HFFc6 (cell line): ENCODE results near the gene UBA1. TPM values are rescaled to one million over a fixed set of nuclear protein-coding genes. Genes with fewer than 3 reads are reported as not detected.
A peak's percentile ranks its signal among the peaks of the same experiment; 100 is the strongest.

Source experiments
- DNase-seq: peaks from one replicate; pipeline ENCODE4 v3.0.0-alpha.2; 2018
- H3K27ac Mint-ChIP-seq: 2 replicates; pipeline ENCODE4 v1.8.0; 2020; ENCODE audit warnings: mild to moderate bottlenecking, mixed read lengths
- H3K27me3 Mint-ChIP-seq: 2 replicates; pipeline ENCODE4 v1.8.0; 2021; ENCODE audit warnings: mild to moderate bottlenecking, moderate library complexity, mixed read lengths; ENCODE audit not compliant: insufficient read depth
- H3K36me3 Mint-ChIP-seq: 2 replicates; pipeline ENCODE4 v1.8.0; 2021; ENCODE audit warnings: low read depth, mixed read lengths
- H3K4me1 Mint-ChIP-seq: 2 replicates; pipeline ENCODE4 v1.8.0; 2020; ENCODE audit warnings: low read depth, mixed read lengths
- H3K4me3 Mint-ChIP-seq: 2 replicates; pipeline ENCODE4 v1.8.0; 2020; ENCODE audit warnings: mild to moderate bottlenecking, moderate library complexity, mixed read lengths
- H3K9me3 Mint-ChIP-seq: 2 replicates; pipeline ENCODE4 v1.8.0; 2020; ENCODE audit warnings: mild to moderate bottlenecking, mixed read lengths
- CTCF ChIP-seq: fragments of 200-600 bp; sonication (generic); IDR thresholded peaks from 2 replicates; pipeline ENCODE4 v1.5.0; 2021; ENCODE audit warnings: antibody characterized with exemption, mild to moderate bottlenecking
- total RNA-seq, 6 experiments: library from RNA; stranded (reverse); fragmentation: NEBNext Ultra II Directional; extraction: Animal tissue kit (Norgen Biotek cat#: 25700); gene quantifications; 2 replicates in 1 of 6; 3 replicates in 5 of 6; pipeline ENCODE4 v1.2.3, GENCODE V29; 2021

The UBA1 gene
- total RNA-seq, 6 experiments from 2014 or later = 268 to 291 (median 282) TPM

GRCh38 chrX:47146121-47146935 lies 47.3 kb upstream of the UBA1 start:
- no peaks in the 10 kb centered on the region; the same call in 1 of the 2 replicates for H3K27me3 Mint-ChIP-seq
- no peak for DNase-seq
- H3K4me3 Mint-ChIP-seq = peak overlapping the region; percentile 99
- peaks cover 4% of the 10 kb centered on the region; the same call in 1 of the 2 replicates for H3K36me3 Mint-ChIP-seq
- TF ChIP-seq CTCF = no peak
- no peaks in the 10 kb centered on the region for H3K9me3 Mint-ChIP-seq
- H3K4me1 Mint-ChIP-seq = peaks cover 9% of the 10 kb centered on the region
- H3K27ac Mint-ChIP-seq = peak overlapping the region; percentile 98

DNA sequence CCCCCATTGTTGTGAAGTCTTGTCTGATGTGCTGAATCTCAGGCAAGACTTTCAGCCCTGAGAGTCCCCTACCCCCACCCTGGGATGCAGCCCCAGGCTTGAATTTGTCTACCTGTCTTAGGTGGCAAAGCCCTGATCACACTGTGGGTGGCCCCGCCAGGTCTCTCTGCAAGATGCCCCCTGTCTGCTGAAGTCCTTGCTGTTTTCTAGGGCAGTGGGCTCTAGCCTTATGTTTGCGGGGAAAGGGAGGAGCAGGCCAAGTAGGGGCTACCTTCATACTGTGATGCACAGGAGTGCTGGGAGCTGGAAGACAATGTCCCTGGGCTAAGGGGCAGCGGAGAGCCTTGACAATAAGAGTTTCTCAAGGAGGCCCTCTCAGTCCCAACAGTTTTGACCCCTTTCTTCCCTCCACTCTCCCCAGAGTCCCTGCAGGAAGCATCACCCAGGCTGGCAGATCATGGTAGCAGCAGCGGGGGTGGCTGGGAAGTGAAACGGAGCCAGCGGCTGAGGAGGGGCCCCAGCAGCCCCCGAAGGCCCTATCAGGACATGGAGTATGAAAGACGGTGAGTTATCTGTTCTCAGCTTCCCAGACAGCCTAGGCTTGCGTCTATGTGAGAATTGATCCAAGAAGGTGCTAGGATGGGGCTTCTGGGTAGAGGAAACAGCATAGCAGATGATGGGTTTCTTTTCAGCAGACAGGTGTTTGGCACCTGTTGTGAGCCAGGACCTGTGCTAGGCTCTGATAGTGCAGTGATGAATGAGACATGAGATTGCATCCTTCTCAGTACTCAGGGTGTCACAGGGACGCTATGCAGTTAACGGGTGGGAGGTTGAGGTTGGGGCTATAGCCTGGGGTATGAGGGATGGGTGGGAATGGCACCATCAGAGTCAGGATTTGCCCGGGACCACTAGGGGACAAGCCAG lies 46.4 kb upstream of the UBA1 start:
- Mint-ChIP-seq H3K4me1 (peaks cover 9% of the 10 kb centered on the region), H3K27me3 (no peaks in the 10 kb centered on the region; the same call in 1 of the 2 replicates), H3K9me3 (no peaks in the 10 kb centered on the region), H3K27ac (no peak overlapping the region), H3K36me3 (no peaks in the 10 kb centered on the region; the same call in 1 of the 2 replicates), H3K4me3 (no peak overlapping the region; the same call in 1 of the 2 replicates)
- DNase-seq = no peak
- TF ChIP-seq CTCF = no peak

- no peak for DNase-seq
These were observed 44.7 kb upstream of the UBA1 start for GRCh38 chrX:47148946-47149345.

DNA sequence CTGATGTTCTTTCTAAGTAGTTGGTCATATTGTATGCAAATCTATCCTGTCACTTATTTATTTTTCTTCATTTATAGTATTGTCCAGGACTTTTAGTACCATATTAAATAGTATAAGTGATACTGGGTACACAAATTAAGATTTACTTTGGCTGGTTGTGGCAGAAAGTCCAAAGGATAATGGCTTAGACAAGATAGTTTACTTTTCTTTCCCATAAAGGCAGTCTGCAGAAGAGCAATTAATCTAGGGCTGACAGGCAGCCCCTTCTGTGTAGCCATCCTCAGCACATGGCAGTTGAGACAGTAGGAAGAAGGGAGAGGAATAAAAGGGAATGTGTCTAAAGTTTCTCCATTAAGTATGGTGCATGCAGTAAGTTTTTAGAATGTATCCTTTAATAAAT lies 42.2 kb upstream of the UBA1 start:
- peaks cover 4% of the 10 kb centered on the region; the same call in 1 of the 2 replicates for H3K36me3 Mint-ChIP-seq
- no peaks in the 10 kb centered on the region for H3K9me3 Mint-ChIP-seq
- no peak overlapping the region for H3K4me3 Mint-ChIP-seq
- no peak for TF ChIP-seq CTCF
- no peaks in the 10 kb centered on the region; the same call in 1 of the 2 replicates for H3K27me3 Mint-ChIP-seq
- no peak for DNase-seq
- no peaks in the 10 kb centered on the region for H3K4me1 Mint-ChIP-seq
- H3K27ac Mint-ChIP-seq = no peak overlapping the region

More at GRCh38 chrX:47148946-47149345, 44.7 kb upstream of the UBA1 start:
- H3K4me3 Mint-ChIP-seq = no peak overlapping the region
- H3K36me3 Mint-ChIP-seq = no peaks in the 10 kb centered on the region; the same call in 1 of the 2 replicates
- H3K4me1 Mint-ChIP-seq = no peaks in the 10 kb centered on the region
- TF ChIP-seq CTCF = no peak
- no peaks in the 10 kb centered on the region for H3K9me3 Mint-ChIP-seq
- no peaks in the 10 kb centered on the region; the same call in 1 of the 2 replicates for H3K27me3 Mint-ChIP-seq
- H3K27ac Mint-ChIP-seq = no peak overlapping the region

GRCh38 chrX:47156611-47157520 lies 36.8 kb upstream of the UBA1 start:
- Mint-ChIP-seq H3K9me3 (no peaks in the 10 kb centered on the region), H3K27me3 (no peaks in the 10 kb centered on the region; the same call in 1 of the 2 replicates), H3K4me1 (no peaks in the 10 kb centered on the region; the same call in 1 of the 2 replicates), H3K27ac (no peak overlapping the region), H3K4me3 (no peak overlapping the region), H3K36me3 (peaks cover 5% of the 10 kb centered on the region; the same call in 1 of the 2 replicates)
- no peak for DNase-seq
- no peak for TF ChIP-seq CTCF
